NCI-H1105 treated with DMSO at 0.1 percent for 48 hours (cell line): Measurements from ENCODE around the gene PAX8.

Experiments used
- DNase-seq: peaks from one replicate; lab custom pipeline; 2025; lab: John Stamatoyannopoulos, UW

Gene PAX8

GRCh38 chr2:113167115-113167932, 111.4 kb downstream of the PAX8 start:
- no peak for DNase-seq

- no peak for DNase-seq
Measured at GRCh38 chr2:113166187-113166645, 112.5 kb downstream of the PAX8 start.
